ENCODE results near the gene MYPOP. TPM values are rescaled to one million over a fixed set of nuclear protein-coding genes. Genes with fewer than 3 reads are reported as not detected.

Gene MYPOP
- total and polyA plus RNA-seq, 10 of the 15 experiments (the other 5 are each of a cell fraction or from before 2014, with no cell fraction given), result 0.47 to 9.4 (median 1.4) TPM

DNA sequence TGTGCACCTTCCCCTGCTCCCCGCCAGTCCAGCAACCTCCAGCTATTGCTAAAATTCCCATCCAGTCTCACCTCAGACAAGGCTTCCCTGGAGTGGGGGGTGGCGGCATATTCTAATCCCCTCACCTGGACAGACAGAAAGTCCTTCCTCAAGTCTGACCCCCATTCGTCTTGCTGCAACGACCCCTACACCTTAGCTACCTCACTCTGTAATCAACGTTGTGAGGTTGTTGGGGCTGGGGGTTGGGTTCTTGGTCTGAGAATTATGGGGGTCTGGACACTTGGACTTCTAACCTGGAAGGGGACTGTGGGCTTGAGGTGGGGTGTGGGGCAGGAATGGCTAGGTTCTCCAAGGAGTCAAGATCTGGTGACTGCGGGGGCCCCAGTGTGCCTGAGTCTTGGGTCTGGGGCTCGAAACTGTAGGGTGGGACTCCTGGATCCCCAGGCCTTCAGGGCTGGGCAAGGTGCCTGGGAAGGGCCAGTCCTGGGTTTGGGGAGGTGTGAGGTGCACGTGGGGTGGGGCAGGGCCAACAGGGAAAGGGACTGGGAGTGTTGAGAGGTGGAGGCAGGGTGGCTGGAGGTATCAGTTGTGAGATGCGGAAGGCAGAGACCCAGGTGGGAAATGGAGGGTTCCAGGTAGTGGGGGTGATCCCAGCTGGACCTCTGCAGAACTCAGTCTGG is 37.0 kb downstream of the MYPOP start:
- DNase-seq (ENCODE audit: low read depth, low spot score) (no peak), FAIRE-seq (no peak), ATAC-seq (no peak)
- intact Hi-C loops (cut with micrococcal nuclease; ENCODE audit: unreplicated experiment), result no loop called here
- H4K20me1 ChIP-seq (ENCODE audit: control insufficient read depth, insufficient read depth), result no peaks in the 10 kb centered on the region
- BruUV-seq (replicated peaks), result no TSS peak
- ChIA-PET CTCF (interaction anchor here (0.8 to 9.2 kb wide), 8 partner anchors 11 to 320 kb away, joined by 3 to 194 read pairs (median 4); partner anchors contain the start of genes IRF2BP1, MYPOP and SIX5), RAD21 (ENCODE audit: unreplicated experiment) (interaction anchor here (0.5 to 5.2 kb wide), 5 partner anchors 11 to 164 kb away, joined by 3 to 159 read pairs (median 14); partner anchors contain the start of genes IRF2BP1 and MYPOP), POLR2A (interaction anchor here (0.9 to 8.2 kb wide), 4 partner anchors 9 to 96 kb away, joined by 3 to 178 read pairs (median 14); partner anchors contain the start of genes IRF2BP1, MYPOP and SIX5), SMC1A (ENCODE audit: uncharacterized antibody, unreplicated experiment) (interaction anchor here (0.7 to 10.0 kb wide), 4 partner anchors 11 to 37 kb away, joined by 3 to 98 read pairs (median 4); partner anchors contain the start of gene MYPOP)
- H3K4me2 ChIP-seq (ENCODE audit: control insufficient read depth, insufficient read depth), result no peak overlapping the region
- no peak for TF ChIP-seq TBL1XR1 (IDR thresholded peaks at IDR 0.05; ENCODE audit: low read depth, low read length)
- TF ChIP-seq CREM (IDR thresholded peaks at IDR 0.05; ENCODE audit: low read depth), result no peak
- no peak for TF ChIP-seq HCFC1 (IDR thresholded peaks at IDR 0.05; ENCODE audit: low read length)
- no peak for TF ChIP-seq DPF2 (IDR thresholded peaks at IDR 0.05)
- no peak for TF ChIP-seq CEBPB (IDR thresholded peaks at IDR 0.05; ENCODE audit: borderline replicate concordance in 1 of 2, low read depth in 2 of 2, low read length in 2 of 2)
- TF ChIP-seq SP1 (IDR thresholded peaks at IDR 0.05; ENCODE audit: low read depth, low read length), result no peak
- TF ChIP-seq, protein P1, sequence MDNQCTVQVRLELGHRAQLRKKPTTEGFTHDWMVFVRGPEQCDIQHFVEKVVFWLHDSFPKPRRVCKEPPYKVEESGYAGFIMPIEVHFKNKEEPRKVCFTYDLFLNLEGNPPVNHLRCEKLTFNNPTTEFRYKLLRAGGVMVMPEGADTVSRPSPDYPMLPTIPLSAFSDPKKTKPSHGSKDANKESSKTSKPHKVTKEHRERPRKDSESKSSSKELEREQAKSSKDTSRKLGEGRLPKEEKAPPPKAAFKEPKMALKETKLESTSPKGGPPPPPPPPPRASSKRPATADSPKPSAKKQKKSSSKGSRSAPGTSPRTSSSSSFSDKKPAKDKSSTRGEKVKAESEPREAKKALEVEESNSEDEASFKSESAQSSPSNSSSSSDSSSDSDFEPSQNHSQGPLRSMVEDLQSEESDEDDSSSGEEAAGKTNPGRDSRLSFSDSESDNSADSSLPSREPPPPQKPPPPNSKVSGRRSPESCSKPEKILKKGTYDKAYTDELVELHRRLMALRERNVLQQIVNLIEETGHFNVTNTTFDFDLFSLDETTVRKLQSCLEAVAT (IDR thresholded peaks at IDR 0.05), result no peak
- H3K27me3 ChIP-seq (replicated peaks in 1 of 2; ENCODE audit: control insufficient read depth in 2 of 2, insufficient read depth in 2 of 2, low read length in 1 of 2), result peaks cover 0 to 6% of the 10 kb centered on the region in 2 experiments; a peak in 2 of 4 replicates
- peaks cover 5% of the 10 kb centered on the region for H3K4me1 ChIP-seq (ENCODE audit: control insufficient read depth, insufficient read depth, low read length)
- no peak overlapping the region for H3K27ac ChIP-seq (ENCODE audit: control insufficient read depth, insufficient read depth)
- WGBS (ENCODE audit: insufficient coverage, insufficient replicate concordance, low lambda C conversion rate, missing lambda C conversion rate), result 62% methylated on average over 9 of the region's 9 CpGs
- no peak overlapping the region for H3K9ac ChIP-seq (ENCODE audit: control insufficient read depth, insufficient read depth, low read length)
- peaks cover 22% of the 10 kb centered on the region for H3K79me2 ChIP-seq (ENCODE audit: control insufficient read depth, insufficient read depth, low read length)
- no peaks in the 10 kb centered on the region for H3K9me3 ChIP-seq (replicated peaks; ENCODE audit: control insufficient read depth, insufficient read depth, low read length)
- in situ Hi-C loops (cut with MboI), result no loop called here
- no peak overlapping the region for H2AFZ ChIP-seq (ENCODE audit: control insufficient read depth, low read depth, low read length)
- no peaks in the 10 kb centered on the region for H3K36me3 ChIP-seq (ENCODE audit: control insufficient read depth in 2 of 2, insufficient read depth in 2 of 2, low read length in 1 of 2)
- H3K4me3 ChIP-seq, result no peak overlapping the region

All from GM12878 (cell line).